Mucosa of stomach (tissue), 1 donor: ENCODE results near the gene AP2A2.
"Not testable (repeated sequence)": the region's sequence is repeated elsewhere in the genome, so short reads cannot be mapped to it uniquely, and the experiment has no call there.

Experiments
- H3K27me3 ChIP-seq: one replicate; pipeline ENCODE4 v1.7.0; 2013; ENCODE audit warnings: mild to moderate bottlenecking, low read length; ENCODE audit not compliant: control insufficient read depth, insufficient read depth
- H3K36me3 ChIP-seq: one replicate; pipeline ENCODE4 v1.7.0; 2013; ENCODE audit warnings: low read length; ENCODE audit not compliant: control insufficient read depth, insufficient read depth
- H3K4me1 ChIP-seq: one replicate; pipeline ENCODE4 v1.7.0; 2013; ENCODE audit warnings: mild to moderate bottlenecking, low read length; ENCODE audit not compliant: control insufficient read depth, insufficient read depth
- H3K4me3 ChIP-seq: one replicate; pipeline ENCODE4 v1.7.0; 2013; ENCODE audit warnings: low read length
- H3K9ac ChIP-seq: one replicate; pipeline ENCODE4 v1.7.0; 2013; ENCODE audit warnings: mild to moderate bottlenecking, low read length, moderate library complexity
- H3K9me3 ChIP-seq: one replicate; pipeline ENCODE4 v1.7.0; 2013; ENCODE audit warnings: mild to moderate bottlenecking, low read length, moderate library complexity; ENCODE audit not compliant: control insufficient read depth
- donor health status: Pancreatic carcinoma.

AP2A2 gene

GRCh38 chr11:951507-951906, 25.8 kb downstream of the AP2A2 start:
- H3K4me3 ChIP-seq, result no peak overlapping the region
- no peak overlapping the region for H3K9ac ChIP-seq
- no peaks in the 10 kb centered on the region for H3K36me3 ChIP-seq
- no peaks in the 10 kb centered on the region for H3K27me3 ChIP-seq
- H3K9me3 ChIP-seq, result no peaks in the 10 kb centered on the region
- peaks cover 25% of the 10 kb centered on the region for H3K4me1 ChIP-seq

GRCh38 chr11:952406-953385, 27.0 kb downstream of the AP2A2 start:
- H3K27me3 ChIP-seq, result no peaks in the 10 kb centered on the region
- no peak overlapping the region for H3K9ac ChIP-seq
- no peaks in the 10 kb centered on the region for H3K36me3 ChIP-seq
- H3K4me3 ChIP-seq, result no peak overlapping the region
- no peaks in the 10 kb centered on the region for H3K9me3 ChIP-seq
- peaks cover 25% of the 10 kb centered on the region for H3K4me1 ChIP-seq

- Histone ChIP-seq H3K9me3 (no peaks in the 10 kb centered on the region), H3K4me1 (peaks cover 25% of the 10 kb centered on the region), H3K4me3 (no peak overlapping the region), H3K36me3 (no peaks in the 10 kb centered on the region), H3K27me3 (no peaks in the 10 kb centered on the region), H3K9ac (no peak overlapping the region)
Observed at GRCh38 chr11:953512-953911, 27.8 kb downstream of the AP2A2 start.

GRCh38 chr11:954392-955153, 28.9 kb downstream of the AP2A2 start:
- Histone ChIP-seq H3K4me1 (peaks cover 25% of the 10 kb centered on the region), H3K27me3 (no peaks in the 10 kb centered on the region), H3K36me3 (peaks cover 3% of the 10 kb centered on the region), H3K9me3 (no peaks in the 10 kb centered on the region), H3K4me3 (no peak overlapping the region), H3K9ac (no peak overlapping the region)

GRCh38 chr11:955154-956063, 29.7 kb downstream of the AP2A2 start:
- Histone ChIP-seq H3K36me3 (peaks cover 3% of the 10 kb centered on the region), H3K4me1 (peaks cover 25% of the 10 kb centered on the region), H3K9me3 (no peaks in the 10 kb centered on the region), H3K27me3 (no peaks in the 10 kb centered on the region), H3K4me3 (no peak overlapping the region), H3K9ac (no peak overlapping the region)

- H3K36me3 ChIP-seq, result peaks cover 3% of the 10 kb centered on the region
- H3K4me1 ChIP-seq, result peaks cover 16% of the 10 kb centered on the region
- H3K4me3 ChIP-seq, result no peak overlapping the region
- H3K27me3 ChIP-seq, result no peaks in the 10 kb centered on the region
- no peaks in the 10 kb centered on the region for H3K9me3 ChIP-seq
- H3K9ac ChIP-seq, result no peak overlapping the region
Observed at GRCh38 chr11:957212-957920, 31.7 kb downstream of the AP2A2 start.

GRCh38 chr11:958101-958500, 32.4 kb downstream of the AP2A2 start:
- Histone ChIP-seq H3K9ac (no peak overlapping the region), H3K27me3 (no peaks in the 10 kb centered on the region), H3K36me3 (peaks cover 3% of the 10 kb centered on the region), H3K4me3 (no peak overlapping the region), H3K4me1 (peaks cover 10% of the 10 kb centered on the region), H3K9me3 (no peaks in the 10 kb centered on the region)

GRCh38 chr11:959027-959426, 33.4 kb downstream of the AP2A2 start:
- Histone ChIP-seq H3K4me1 (peaks cover 10% of the 10 kb centered on the region), H3K9me3 (no peaks in the 10 kb centered on the region), H3K4me3 (no peak overlapping the region), H3K27me3 (no peaks in the 10 kb centered on the region), H3K9ac (no peak overlapping the region), H3K36me3 (peaks cover 3% of the 10 kb centered on the region)

- no peaks in the 10 kb centered on the region for H3K27me3 ChIP-seq
- peaks cover 3% of the 10 kb centered on the region for H3K36me3 ChIP-seq
- no peak overlapping the region for H3K9ac ChIP-seq
- no peak overlapping the region for H3K4me3 ChIP-seq
- no peaks in the 10 kb centered on the region for H3K9me3 ChIP-seq
- H3K4me1 ChIP-seq, result peaks cover 10% of the 10 kb centered on the region
Observed at GRCh38 chr11:959608-960007, 33.9 kb downstream of the AP2A2 start.

GRCh38 chr11:961310-961920, 35.7 kb downstream of the AP2A2 start:
- H3K36me3 ChIP-seq, H3K9ac ChIP-seq, H3K4me3 ChIP-seq, H3K27me3 ChIP-seq, H3K4me1 ChIP-seq, H3K9me3 ChIP-seq: not testable (repeated sequence)

- H3K9ac ChIP-seq, result no peak overlapping the region
- peaks cover 3% of the 10 kb centered on the region for H3K36me3 ChIP-seq
- H3K9me3 ChIP-seq, result no peaks in the 10 kb centered on the region
- peaks cover 3% of the 10 kb centered on the region for H3K4me1 ChIP-seq
- no peaks in the 10 kb centered on the region for H3K27me3 ChIP-seq
- H3K4me3 ChIP-seq, result no peak overlapping the region
Observed at GRCh38 chr11:961921-962320, 36.3 kb downstream of the AP2A2 start.
